ENCODE results near the gene MAPKBP1. TPM values are rescaled to one million over a fixed set of nuclear protein-coding genes. Genes with fewer than 3 reads are reported as not detected.

Gene MAPKBP1
- total RNA-seq, 1 experiment from 2014 or later: 14.5 TPM

DNA sequence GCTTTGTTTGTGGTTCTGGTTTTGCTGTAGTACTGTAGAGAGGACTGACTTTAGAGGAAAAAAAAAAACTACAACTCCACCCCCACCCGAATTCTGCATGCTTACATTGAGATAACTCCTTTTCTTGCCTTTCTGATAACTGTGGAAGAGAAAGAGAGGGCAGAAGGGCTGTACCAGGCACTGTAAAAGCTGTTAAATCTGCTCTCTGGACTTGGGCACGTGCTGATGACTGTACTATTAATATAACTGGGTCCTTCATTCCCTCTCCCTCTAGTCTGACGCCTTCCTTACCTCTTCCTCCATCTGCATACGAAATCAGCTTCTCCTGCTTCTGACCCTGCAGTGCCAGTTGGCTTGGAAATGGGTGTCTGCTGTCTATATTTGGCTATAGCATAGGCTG lies 15.0 kb downstream of the MAPKBP1 start:
- Mint-ChIP-seq H3K4me3 (no peak overlapping the region), H3K27me3 (ENCODE audit: low read depth) (no peaks in the 10 kb centered on the region), H3K36me3 (peaks cover under 1% of the 10 kb centered on the region; the same call in 1 of the 2 replicates), H3K4me1 (peaks cover 37% of the 10 kb centered on the region), H3K9me3 (peaks cover under 1% of the 10 kb centered on the region), H3K27ac (no peak overlapping the region)
- TF ChIP-seq, protein P1, sequence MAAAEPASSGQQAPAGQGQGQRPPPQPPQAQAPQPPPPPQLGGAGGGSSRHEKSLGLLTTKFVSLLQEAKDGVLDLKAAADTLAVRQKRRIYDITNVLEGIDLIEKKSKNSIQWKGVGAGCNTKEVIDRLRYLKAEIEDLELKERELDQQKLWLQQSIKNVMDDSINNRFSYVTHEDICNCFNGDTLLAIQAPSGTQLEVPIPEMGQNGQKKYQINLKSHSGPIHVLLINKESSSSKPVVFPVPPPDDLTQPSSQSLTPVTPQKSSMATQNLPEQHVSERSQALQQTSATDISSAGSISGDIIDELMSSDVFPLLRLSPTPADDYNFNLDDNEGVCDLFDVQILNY (CRISPR knock-in tag; IDR thresholded peaks at IDR 0.05): no peak
- TF ChIP-seq ZNF396 (CRISPR knock-in tag; IDR thresholded peaks at IDR 0.05; ENCODE audit: borderline replicate concordance) (no peak), MXD4 (CRISPR knock-in tag; IDR thresholded peaks at IDR 0.05; ENCODE audit: borderline replicate concordance) (no peak), JUN (CRISPR knock-in tag; IDR thresholded peaks at IDR 0.05) (no peak), TCF7 (CRISPR knock-in tag; IDR thresholded peaks at IDR 0.05; ENCODE audit: low read depth) (no peak), FOXP1 (CRISPR knock-in tag; IDR thresholded peaks at IDR 0.05; ENCODE audit: borderline replicate concordance) (no peak), OVOL2 (CRISPR knock-in tag; IDR thresholded peaks at IDR 0.05; ENCODE audit: borderline replicate concordance) (no peak)
- TF ChIP-seq, protein P2, sequence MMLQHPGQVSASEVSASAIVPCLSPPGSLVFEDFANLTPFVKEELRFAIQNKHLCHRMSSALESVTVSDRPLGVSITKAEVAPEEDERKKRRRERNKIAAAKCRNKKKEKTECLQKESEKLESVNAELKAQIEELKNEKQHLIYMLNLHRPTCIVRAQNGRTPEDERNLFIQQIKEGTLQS (CRISPR knock-in tag; conservative IDR thresholded peaks at IDR 0.05): no peak
- TF ChIP-seq, protein P3, sequence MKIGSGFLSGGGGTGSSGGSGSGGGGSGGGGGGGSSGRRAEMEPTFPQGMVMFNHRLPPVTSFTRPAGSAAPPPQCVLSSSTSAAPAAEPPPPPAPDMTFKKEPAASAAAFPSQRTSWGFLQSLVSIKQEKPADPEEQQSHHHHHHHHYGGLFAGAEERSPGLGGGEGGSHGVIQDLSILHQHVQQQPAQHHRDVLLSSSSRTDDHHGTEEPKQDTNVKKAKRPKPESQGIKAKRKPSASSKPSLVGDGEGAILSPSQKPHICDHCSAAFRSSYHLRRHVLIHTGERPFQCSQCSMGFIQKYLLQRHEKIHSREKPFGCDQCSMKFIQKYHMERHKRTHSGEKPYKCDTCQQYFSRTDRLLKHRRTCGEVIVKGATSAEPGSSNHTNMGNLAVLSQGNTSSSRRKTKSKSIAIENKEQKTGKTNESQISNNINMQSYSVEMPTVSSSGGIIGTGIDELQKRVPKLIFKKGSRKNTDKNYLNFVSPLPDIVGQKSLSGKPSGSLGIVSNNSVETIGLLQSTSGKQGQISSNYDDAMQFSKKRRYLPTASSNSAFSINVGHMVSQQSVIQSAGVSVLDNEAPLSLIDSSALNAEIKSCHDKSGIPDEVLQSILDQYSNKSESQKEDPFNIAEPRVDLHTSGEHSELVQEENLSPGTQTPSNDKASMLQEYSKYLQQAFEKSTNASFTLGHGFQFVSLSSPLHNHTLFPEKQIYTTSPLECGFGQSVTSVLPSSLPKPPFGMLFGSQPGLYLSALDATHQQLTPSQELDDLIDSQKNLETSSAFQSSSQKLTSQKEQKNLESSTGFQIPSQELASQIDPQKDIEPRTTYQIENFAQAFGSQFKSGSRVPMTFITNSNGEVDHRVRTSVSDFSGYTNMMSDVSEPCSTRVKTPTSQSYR (CRISPR knock-in tag; IDR thresholded peaks at IDR 0.05): no peak
- TF ChIP-seq, protein P4, sequence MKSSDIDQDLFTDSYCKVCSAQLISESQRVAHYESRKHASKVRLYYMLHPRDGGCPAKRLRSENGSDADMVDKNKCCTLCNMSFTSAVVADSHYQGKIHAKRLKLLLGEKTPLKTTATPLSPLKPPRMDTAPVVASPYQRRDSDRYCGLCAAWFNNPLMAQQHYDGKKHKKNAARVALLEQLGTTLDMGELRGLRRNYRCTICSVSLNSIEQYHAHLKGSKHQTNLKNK (CRISPR knock-in tag; IDR thresholded peaks at IDR 0.05): no peak
- ChIA-PET CTCF (interaction anchor here (0.7 to 6.2 kb wide), 4 partner anchors 15 to 115 kb away, joined by 3 to 45 read pairs (median 5); partner anchors contain the start of gene MAPKBP1), POLR2A (no interaction called here)
- no peak for ATAC-seq
- DNase-seq (ENCODE audit: low spot score): no peak

DNA sequence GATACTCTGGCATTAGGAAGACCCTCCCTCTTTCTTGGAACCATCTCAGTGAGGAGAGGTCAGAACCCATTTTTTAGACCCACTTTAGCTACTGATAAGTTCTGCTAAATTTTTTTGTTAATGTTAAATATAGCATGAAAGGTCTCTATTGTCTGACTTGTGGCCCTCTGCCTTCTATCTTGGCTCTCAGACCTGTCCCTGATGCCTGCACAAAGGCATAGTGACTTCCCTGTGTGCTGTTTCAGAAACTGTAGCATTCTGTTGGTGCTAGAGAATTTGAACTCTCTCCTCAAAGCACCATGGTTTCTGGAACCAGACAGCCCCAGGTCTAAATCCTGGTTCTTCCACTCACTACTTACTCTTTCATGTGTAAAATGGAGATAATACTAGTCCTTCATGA lies 15.4 kb downstream of the MAPKBP1 start:
- DNase-seq (ENCODE audit: low spot score) (no peak), ATAC-seq (peak; percentile 23; the same call in 1 of the 2 replicates)
- H3K4me1 Mint-ChIP-seq: peaks cover 37% of the 10 kb centered on the region
- H3K27ac Mint-ChIP-seq: no peak overlapping the region
- H3K36me3 Mint-ChIP-seq: no peaks in the 10 kb centered on the region
- H3K4me3 Mint-ChIP-seq: no peak overlapping the region
- no peaks in the 10 kb centered on the region for H3K9me3 Mint-ChIP-seq
- POLR2A ChIA-PET: no interaction called here
- CTCF ChIA-PET: interaction anchor here (0.7 to 6.2 kb wide), 3 partner anchors 16 to 115 kb away, joined by 3 to 45 read pairs (median 7); partner anchors contain the start of gene MAPKBP1
- no peak for TF ChIP-seq NR2C2 (CRISPR knock-in tag; IDR thresholded peaks at IDR 0.05)
- TF ChIP-seq, protein P5, sequence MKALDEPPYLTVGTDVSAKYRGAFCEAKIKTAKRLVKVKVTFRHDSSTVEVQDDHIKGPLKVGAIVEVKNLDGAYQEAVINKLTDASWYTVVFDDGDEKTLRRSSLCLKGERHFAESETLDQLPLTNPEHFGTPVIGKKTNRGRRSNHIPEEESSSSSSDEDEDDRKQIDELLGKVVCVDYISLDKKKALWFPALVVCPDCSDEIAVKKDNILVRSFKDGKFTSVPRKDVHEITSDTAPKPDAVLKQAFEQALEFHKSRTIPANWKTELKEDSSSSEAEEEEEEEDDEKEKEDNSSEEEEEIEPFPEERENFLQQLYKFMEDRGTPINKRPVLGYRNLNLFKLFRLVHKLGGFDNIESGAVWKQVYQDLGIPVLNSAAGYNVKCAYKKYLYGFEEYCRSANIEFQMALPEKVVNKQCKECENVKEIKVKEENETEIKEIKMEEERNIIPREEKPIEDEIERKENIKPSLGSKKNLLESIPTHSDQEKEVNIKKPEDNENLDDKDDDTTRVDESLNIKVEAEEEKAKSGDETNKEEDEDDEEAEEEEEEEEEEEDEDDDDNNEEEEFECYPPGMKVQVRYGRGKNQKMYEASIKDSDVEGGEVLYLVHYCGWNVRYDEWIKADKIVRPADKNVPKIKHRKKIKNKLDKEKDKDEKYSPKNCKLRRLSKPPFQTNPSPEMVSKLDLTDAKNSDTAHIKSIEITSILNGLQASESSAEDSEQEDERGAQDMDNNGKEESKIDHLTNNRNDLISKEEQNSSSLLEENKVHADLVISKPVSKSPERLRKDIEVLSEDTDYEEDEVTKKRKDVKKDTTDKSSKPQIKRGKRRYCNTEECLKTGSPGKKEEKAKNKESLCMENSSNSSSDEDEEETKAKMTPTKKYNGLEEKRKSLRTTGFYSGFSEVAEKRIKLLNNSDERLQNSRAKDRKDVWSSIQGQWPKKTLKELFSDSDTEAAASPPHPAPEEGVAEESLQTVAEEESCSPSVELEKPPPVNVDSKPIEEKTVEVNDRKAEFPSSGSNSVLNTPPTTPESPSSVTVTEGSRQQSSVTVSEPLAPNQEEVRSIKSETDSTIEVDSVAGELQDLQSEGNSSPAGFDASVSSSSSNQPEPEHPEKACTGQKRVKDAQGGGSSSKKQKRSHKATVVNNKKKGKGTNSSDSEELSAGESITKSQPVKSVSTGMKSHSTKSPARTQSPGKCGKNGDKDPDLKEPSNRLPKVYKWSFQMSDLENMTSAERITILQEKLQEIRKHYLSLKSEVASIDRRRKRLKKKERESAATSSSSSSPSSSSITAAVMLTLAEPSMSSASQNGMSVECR (CRISPR knock-in tag; IDR thresholded peaks at IDR 0.05; ENCODE audit: borderline replicate concordance): no peak
- TF ChIP-seq, protein P6, sequence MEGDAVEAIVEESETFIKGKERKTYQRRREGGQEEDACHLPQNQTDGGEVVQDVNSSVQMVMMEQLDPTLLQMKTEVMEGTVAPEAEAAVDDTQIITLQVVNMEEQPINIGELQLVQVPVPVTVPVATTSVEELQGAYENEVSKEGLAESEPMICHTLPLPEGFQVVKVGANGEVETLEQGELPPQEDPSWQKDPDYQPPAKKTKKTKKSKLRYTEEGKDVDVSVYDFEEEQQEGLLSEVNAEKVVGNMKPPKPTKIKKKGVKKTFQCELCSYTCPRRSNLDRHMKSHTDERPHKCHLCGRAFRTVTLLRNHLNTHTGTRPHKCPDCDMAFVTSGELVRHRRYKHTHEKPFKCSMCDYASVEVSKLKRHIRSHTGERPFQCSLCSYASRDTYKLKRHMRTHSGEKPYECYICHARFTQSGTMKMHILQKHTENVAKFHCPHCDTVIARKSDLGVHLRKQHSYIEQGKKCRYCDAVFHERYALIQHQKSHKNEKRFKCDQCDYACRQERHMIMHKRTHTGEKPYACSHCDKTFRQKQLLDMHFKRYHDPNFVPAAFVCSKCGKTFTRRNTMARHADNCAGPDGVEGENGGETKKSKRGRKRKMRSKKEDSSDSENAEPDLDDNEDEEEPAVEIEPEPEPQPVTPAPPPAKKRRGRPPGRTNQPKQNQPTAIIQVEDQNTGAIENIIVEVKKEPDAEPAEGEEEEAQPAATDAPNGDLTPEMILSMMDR (IDR thresholded peaks at IDR 0.05): no peak
- TF ChIP-seq JUN (CRISPR knock-in tag; IDR thresholded peaks at IDR 0.05): no peak
- TF ChIP-seq MXD4 (CRISPR knock-in tag; IDR thresholded peaks at IDR 0.05; ENCODE audit: borderline replicate concordance): no peak
- TF ChIP-seq, protein P7, sequence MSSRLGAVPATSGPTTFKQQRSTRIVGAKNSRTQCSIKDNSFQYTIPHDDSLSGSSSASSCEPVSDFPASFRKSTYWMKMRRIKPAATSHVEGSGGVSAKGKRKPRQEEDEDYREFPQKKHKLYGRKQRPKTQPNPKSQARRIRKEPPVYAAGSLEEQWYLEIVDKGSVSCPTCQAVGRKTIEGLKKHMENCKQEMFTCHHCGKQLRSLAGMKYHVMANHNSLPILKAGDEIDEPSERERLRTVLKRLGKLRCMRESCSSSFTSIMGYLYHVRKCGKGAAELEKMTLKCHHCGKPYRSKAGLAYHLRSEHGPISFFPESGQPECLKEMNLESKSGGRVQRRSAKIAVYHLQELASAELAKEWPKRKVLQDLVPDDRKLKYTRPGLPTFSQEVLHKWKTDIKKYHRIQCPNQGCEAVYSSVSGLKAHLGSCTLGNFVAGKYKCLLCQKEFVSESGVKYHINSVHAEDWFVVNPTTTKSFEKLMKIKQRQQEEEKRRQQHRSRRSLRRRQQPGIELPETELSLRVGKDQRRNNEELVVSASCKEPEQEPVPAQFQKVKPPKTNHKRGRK (CRISPR knock-in tag; IDR thresholded peaks at IDR 0.05; ENCODE audit: borderline replicate concordance): no peak
- TF ChIP-seq, protein P8, sequence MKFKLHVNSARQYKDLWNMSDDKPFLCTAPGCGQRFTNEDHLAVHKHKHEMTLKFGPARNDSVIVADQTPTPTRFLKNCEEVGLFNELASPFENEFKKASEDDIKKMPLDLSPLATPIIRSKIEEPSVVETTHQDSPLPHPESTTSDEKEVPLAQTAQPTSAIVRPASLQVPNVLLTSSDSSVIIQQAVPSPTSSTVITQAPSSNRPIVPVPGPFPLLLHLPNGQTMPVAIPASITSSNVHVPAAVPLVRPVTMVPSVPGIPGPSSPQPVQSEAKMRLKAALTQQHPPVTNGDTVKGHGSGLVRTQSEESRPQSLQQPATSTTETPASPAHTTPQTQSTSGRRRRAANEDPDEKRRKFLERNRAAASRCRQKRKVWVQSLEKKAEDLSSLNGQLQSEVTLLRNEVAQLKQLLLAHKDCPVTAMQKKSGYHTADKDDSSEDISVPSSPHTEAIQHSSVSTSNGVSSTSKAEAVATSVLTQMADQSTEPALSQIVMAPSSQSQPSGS (CRISPR knock-in tag; IDR thresholded peaks at IDR 0.05; ENCODE audit: borderline replicate concordance, low read depth): no peak
- TF ChIP-seq, protein P9, sequence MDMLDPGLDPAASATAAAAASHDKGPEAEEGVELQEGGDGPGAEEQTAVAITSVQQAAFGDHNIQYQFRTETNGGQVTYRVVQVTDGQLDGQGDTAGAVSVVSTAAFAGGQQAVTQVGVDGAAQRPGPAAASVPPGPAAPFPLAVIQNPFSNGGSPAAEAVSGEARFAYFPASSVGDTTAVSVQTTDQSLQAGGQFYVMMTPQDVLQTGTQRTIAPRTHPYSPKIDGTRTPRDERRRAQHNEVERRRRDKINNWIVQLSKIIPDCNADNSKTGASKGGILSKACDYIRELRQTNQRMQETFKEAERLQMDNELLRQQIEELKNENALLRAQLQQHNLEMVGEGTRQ (CRISPR knock-in tag; IDR thresholded peaks at IDR 0.05): no peak
- no peak for TF ChIP-seq TEAD1 (CRISPR knock-in tag; IDR thresholded peaks at IDR 0.05)
- TF ChIP-seq ATF1 (CRISPR knock-in tag; IDR thresholded peaks at IDR 0.05): no peak
- TF ChIP-seq NR3C1 (CRISPR knock-in tag; conservative IDR thresholded peaks at IDR 0.05; ENCODE audit: low read depth): no peak
- no peaks in the 10 kb centered on the region for H3K27me3 Mint-ChIP-seq (ENCODE audit: low read depth)

Data from WTC11 (cell line).